Activated naive CD8-positive, alpha-beta T cell (primary cell): ENCODE data around the gene ZNF471.

ENCODE experiments used
- H3K27ac Mint-ChIP-seq: one replicate; pipeline ENCODE4 v1.8.0; 2021; ENCODE audit warnings: mixed read lengths
- H3K27me3 Mint-ChIP-seq: one replicate; pipeline ENCODE4 v1.8.0; 2021; ENCODE audit warnings: mixed read lengths
- H3K36me3 Mint-ChIP-seq: one replicate; pipeline ENCODE4 v1.8.0; 2021; ENCODE audit warnings: mixed read lengths
- H3K4me1 Mint-ChIP-seq: one replicate; pipeline ENCODE4 v1.8.0; 2021; ENCODE audit warnings: low read depth, mixed read lengths
- H3K4me3 Mint-ChIP-seq: one replicate; pipeline ENCODE4 v1.8.0; 2021; ENCODE audit warnings: mild to moderate bottlenecking, mixed read lengths
- H3K9me3 Mint-ChIP-seq: one replicate; pipeline ENCODE4 v1.8.0; 2021; ENCODE audit warnings: low read depth, mixed read lengths

ZNF471 gene

GRCh38 chr19:56507446-56508289, at the start of gene ZNF471:
Gene ZNF471, plus strand, starts transcription at chr19:56507855. Its CDS starts 3,717 bp downstream, at chr19:56511572.
- peaks cover 21% of the 10 kb centered on the region for H3K9me3 Mint-ChIP-seq

DNA sequence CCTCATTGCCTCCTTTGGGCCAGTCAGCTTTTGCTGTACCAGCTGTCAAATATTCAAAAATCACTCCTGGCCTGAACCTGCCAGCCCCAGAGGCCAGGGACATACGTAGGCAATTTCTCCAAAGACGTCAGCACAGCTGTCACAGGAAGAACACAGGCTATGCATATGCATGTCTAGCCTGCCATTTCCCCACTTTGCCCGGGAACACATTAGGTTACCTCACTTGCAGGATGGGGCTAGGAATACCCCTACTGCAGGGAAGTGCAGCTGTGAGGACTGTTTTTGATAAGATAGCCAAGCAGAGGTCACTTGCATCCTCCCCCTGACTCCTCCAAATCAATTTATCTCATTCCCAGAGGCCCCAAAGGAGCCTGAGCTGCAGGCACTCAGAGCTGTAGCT, 33.3 kb upstream of the ZNF471 start:
- H3K9me3 Mint-ChIP-seq, result peaks cover 39% of the 10 kb centered on the region
- H3K36me3 Mint-ChIP-seq, result peaks cover 47% of the 10 kb centered on the region
- H3K27ac Mint-ChIP-seq, result no peak overlapping the region
- H3K27me3 Mint-ChIP-seq, result peaks cover 7% of the 10 kb centered on the region
- H3K4me1 Mint-ChIP-seq, result peaks cover 22% of the 10 kb centered on the region
- H3K4me3 Mint-ChIP-seq, result no peak overlapping the region

More at GRCh38 chr19:56507446-56508289, at the start of gene ZNF471:
- peak within 1 kb of the TSS; percentile 25 for H3K27ac Mint-ChIP-seq
- H3K36me3 Mint-ChIP-seq, result peaks cover 15% of the 10 kb centered on the region
- H3K4me3 Mint-ChIP-seq, result no peak within 1 kb of the TSS
- no peaks in the 10 kb centered on the region for H3K27me3 Mint-ChIP-seq
- H3K4me1 Mint-ChIP-seq, result peaks cover 6% of the 10 kb centered on the region

DNA sequence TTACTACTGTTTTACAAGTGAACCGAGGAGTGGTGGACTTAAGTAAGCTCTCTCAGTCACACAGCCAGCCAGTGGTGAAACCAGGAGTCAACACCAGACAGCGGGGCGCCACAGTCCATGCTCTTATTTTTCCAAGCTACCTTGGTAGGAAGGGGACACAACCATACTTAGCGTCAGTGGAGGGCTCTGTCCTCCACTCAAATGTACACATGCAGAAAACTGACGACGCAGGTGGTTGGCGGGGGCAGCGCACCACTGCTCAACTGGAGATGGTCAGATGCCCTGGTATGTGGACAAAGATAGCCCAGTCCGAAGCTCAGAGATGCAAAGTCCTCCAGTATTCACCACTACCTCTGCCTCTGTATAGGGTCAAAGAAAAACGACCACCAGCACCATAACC, 31.6 kb upstream of the ZNF471 start:
- peaks cover 56% of the 10 kb centered on the region for H3K36me3 Mint-ChIP-seq
- peak overlapping the region; percentile 95 for H3K4me3 Mint-ChIP-seq
- peaks cover 48% of the 10 kb centered on the region for H3K9me3 Mint-ChIP-seq
- peaks cover 22% of the 10 kb centered on the region for H3K4me1 Mint-ChIP-seq
- peaks cover 9% of the 10 kb centered on the region for H3K27me3 Mint-ChIP-seq
- H3K27ac Mint-ChIP-seq, result peak overlapping the region; percentile 97

DNA sequence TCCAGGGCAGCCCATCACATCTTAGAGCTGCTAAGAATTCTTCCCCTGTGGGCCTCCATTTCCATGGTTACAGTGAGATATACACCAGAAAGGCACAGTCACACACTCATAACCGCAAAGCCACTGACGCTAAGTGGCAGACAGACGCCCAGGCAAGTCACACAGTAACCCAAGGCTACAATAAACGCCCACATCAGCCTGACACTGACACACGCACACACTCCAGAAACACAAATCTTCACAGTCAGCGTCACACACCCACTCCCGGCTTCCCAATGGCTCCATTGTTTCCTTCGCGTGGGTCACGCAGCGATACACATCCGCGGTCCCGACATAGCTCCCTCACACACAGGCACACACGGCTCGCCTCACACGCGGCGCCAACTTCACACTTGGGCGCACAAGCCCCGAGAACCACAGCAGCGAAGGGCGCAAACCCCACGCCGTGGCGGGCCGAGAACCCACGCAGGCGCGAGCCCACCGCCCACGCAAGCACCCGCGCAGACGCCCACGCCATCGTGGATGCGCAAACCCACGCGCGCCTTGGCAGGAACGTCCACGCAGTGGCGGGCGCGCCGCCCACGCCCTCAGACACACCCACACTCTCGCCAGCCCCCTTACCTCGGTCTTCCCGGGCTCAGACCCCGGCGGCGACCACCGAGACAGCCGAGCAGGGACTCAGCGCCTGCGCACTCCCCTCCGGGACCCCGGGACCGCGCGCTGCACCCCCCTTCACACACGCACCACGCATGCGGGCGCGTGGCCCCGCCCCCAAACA, 30.8 kb upstream of the ZNF471 start, which contains the start of gene ZNF667:
ZNF667 (minus strand) TSS at position 695 of the 778 bp plus-strand sequence. CDS start 14,975 bp downstream, outside the sequence.
- Mint-ChIP-seq H3K4me1 (peaks cover 22% of the 10 kb centered on the region), H3K27me3 (peaks cover 9% of the 10 kb centered on the region), H3K4me3 (peak within 1 kb of the TSS; percentile 95), H3K36me3 (peaks cover 54% of the 10 kb centered on the region), H3K27ac (peak within 1 kb of the TSS; percentile 97), H3K9me3 (peaks cover 47% of the 10 kb centered on the region)

DNA sequence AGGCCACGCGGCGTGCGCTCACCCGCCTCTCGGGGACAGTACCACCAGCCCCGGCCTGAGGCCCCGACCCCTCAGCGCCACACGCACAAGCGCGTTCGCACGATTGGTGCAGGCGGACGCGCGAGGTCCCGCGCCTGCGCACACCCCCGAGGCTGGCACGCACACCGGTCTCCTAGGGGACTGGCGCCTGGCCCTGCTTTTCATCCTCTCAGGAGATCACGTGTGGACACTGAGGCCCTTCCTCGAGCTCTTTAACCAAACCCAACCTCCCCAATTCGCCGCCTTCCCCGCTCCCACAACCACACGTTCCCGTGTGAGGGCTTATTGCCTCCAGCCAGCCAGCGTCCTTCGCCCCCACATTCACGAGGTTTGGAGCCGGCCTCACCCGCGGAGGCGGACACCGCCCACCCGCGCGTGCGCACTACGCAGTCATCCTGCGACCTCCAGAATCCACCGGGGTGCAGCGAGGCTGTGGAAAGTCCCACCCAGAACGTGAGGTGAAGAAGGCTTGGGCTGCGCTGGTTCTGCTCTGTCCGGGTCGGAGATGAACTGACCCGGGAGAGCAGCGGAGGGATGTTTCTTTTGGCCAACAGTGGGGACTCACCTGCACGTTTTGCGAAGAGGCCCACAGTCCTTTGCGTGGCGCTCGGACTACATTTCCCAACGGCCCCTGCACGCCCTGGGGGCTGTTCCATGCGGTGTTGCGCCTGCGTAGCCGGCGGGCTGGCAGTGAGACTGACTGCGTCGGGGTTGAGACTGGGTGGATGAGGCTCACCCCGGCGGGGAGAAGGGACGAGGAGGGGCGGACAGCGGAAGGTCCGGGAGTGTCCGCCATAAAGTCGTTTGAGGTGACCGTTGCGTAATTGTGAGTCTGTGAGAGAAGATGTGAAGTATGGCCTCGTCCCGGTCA, 30.0 kb upstream of the ZNF471 start:
- peaks cover 42% of the 10 kb centered on the region for H3K9me3 Mint-ChIP-seq
- peaks cover 48% of the 10 kb centered on the region for H3K36me3 Mint-ChIP-seq
- peak overlapping the region; percentile 95 for H3K4me3 Mint-ChIP-seq

DNA sequence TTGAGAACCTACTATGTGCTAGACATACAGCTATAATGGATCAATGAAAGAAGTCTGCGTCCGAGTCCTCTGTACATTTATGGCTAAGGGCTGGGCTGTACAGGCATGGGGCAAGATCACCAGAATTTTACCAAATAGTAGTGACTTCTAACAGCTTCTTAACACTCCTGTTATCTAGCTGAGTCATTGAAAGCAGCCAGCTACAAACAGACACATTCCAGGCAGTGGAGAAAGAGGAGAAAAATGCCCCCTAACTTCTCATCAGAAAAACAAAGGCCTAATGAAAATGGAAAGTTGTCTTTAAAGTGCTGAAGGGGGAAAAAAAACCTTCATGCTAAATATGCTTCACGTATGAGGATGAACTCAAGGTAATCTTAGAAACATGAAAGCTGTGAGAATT, 16.3 kb upstream of the ZNF471 start:
- peaks cover 59% of the 10 kb centered on the region for H3K36me3 Mint-ChIP-seq
- no peak overlapping the region for H3K4me3 Mint-ChIP-seq
- no peak overlapping the region for H3K27ac Mint-ChIP-seq
- no peaks in the 10 kb centered on the region for H3K4me1 Mint-ChIP-seq
- H3K27me3 Mint-ChIP-seq, result no peaks in the 10 kb centered on the region
- peaks cover 63% of the 10 kb centered on the region for H3K9me3 Mint-ChIP-seq

More for the DNA sequence above, 30.0 kb upstream of the ZNF471 start:
- Mint-ChIP-seq H3K27ac (peak overlapping the region; percentile 97), H3K4me1 (peaks cover 22% of the 10 kb centered on the region), H3K27me3 (peaks cover 9% of the 10 kb centered on the region)

DNA sequence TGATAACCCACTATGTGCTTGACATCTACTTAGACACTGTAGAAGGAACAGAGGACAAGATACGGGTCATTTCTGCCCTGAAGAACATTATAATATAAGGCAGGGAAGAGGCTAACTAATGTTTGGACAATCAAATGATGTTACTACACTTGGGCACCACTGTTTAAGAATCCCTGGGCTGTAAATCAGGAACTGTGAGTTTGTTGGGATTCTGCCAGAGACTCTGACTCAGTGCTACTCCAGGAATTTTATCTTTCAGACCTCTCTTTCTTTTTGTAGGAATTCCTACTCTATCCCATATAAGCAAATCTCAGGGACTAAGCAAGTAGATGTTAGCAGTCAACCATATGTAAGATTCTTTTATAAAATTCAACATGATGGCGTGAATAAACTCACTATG, 3.1 kb upstream of the ZNF471 start:
- Mint-ChIP-seq H3K27me3 (no peaks in the 10 kb centered on the region), H3K9me3 (peaks cover 33% of the 10 kb centered on the region), H3K4me3 (no peak overlapping the region)

DNA sequence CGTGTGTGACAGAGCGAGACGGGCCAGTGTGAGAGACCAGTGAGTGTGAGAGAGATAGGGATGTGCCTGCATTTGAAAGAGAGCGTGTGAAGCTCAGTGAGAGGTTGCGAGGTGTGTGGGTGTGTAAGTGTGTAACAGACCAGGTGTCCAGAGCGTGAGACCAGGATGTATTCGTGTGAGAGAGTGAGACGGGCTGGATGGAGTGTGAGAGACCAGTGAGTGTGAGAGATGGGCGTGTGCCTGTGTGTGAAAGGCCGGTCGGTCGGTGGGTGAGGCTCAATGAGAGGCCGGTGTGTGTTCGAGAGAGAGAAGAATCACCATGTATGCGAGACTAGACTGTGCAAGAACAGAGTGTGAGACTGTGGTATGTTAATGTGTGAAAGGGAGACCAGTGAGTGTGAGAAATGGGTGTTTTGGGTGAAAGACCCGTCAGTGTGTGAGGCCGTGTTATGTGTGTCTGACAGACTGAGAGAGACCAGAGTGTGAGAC, 679 bp downstream of the ZNF471 start:
- Mint-ChIP-seq H3K36me3 (peaks cover 18% of the 10 kb centered on the region), H3K9me3 (peaks cover 24% of the 10 kb centered on the region), H3K27ac (no peak overlapping the region), H3K4me3 (no peak overlapping the region), H3K27me3 (no peaks in the 10 kb centered on the region), H3K4me1 (peaks cover 6% of the 10 kb centered on the region)

More for the DNA sequence above, 3.1 kb upstream of the ZNF471 start:
- no peak overlapping the region for H3K27ac Mint-ChIP-seq
- H3K36me3 Mint-ChIP-seq, result peaks cover 25% of the 10 kb centered on the region
- H3K4me1 Mint-ChIP-seq, result peaks cover 6% of the 10 kb centered on the region

GRCh38 chr19:56525214-56525860, 17.7 kb downstream of the ZNF471 start:
- no peaks in the 10 kb centered on the region for H3K4me1 Mint-ChIP-seq
- no peak overlapping the region for H3K27ac Mint-ChIP-seq
- peaks cover 50% of the 10 kb centered on the region for H3K9me3 Mint-ChIP-seq
- H3K4me3 Mint-ChIP-seq, result no peak overlapping the region
- H3K36me3 Mint-ChIP-seq, result peaks cover 44% of the 10 kb centered on the region
- no peaks in the 10 kb centered on the region for H3K27me3 Mint-ChIP-seq

DNA sequence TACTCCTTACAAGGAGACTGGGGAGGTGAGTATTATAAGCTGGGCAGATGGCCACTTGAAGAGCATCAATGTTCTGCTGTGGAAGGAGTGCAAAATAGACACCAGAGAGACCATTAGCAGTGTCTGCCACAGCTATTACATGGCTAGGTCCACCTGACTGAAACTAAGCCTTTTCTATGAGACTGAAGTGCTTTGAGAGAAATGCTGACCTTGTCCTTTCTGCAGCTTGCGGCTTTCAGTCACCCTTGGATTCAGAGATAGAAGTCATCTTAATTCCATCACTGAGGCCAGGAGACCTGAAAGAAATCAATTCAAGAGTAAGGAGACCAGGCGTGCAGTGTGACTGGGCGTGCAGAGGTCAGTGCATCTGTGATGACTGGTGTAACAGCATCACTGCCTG, 29.8 kb downstream of the ZNF471 start:
- Mint-ChIP-seq H3K4me1 (peaks cover 16% of the 10 kb centered on the region), H3K27me3 (no peaks in the 10 kb centered on the region), H3K9me3 (peaks cover 21% of the 10 kb centered on the region), H3K36me3 (peaks cover 29% of the 10 kb centered on the region), H3K27ac (peak overlapping the region; percentile 88), H3K4me3 (peak overlapping the region; percentile 90)

DNA sequence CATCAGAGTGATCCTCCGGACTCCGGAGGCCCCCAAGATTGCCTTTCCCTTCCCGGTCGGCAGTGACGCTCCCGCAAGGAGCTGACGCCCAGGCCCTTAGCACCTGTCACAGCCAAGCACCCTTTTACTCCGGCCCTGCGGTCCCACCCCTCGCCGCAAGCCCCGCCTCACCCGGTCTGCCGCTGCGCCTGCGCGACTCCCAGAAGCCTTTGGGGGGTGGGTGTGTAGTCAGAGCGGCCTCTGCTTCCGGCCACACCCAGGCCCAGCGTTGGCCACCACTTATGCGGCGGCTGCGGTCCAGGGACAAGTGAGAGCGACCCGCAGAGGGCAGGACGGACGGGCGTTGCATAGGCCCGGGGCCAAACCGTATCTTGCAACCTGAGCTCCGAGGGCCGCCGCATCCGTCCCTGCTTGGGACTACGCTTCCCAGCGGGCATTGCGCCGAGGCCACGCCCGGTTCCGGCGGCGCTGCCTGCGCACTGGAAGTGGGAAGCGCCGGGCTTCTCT, 30.7 kb downstream of the ZNF471 start:
- peaks cover 16% of the 10 kb centered on the region for H3K4me1 Mint-ChIP-seq
- no peaks in the 10 kb centered on the region for H3K27me3 Mint-ChIP-seq
- peaks cover 32% of the 10 kb centered on the region for H3K36me3 Mint-ChIP-seq
- H3K4me3 Mint-ChIP-seq, result peak overlapping the region; percentile 90
- peaks cover 18% of the 10 kb centered on the region for H3K9me3 Mint-ChIP-seq
- H3K27ac Mint-ChIP-seq, result peak overlapping the region; percentile 88

DNA sequence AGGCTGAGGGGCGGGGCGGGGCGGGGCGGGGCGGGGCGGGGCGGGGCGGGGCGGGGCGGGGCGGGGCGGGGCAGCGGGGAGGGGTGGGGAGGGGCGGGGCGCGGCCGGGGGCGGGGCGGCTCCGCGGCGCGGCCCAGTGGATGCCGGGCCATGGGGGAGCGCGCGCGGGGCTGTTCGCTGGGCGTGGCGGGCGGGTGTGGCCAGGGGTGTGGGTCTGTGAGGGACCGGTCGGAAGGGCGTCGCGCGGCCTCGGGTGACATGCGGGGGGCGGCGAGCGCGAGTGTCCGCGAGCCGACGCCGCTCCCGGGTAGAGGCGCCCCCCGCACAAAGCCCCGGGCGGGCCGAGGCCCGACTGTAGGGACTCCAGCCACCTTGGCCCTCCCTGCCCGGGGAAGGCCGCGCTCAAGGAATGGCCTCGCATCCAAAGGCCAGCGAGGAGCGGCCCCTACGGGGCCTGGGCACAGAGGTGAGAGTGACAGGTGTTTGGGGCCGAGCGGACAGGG, 31.2 kb downstream of the ZNF471 start, which contains the start of gene ZFP28:
ZFP28 (plus strand) TSS at position 188 of the 503 bp plus-strand sequence; CDS start at position 259, 71 bp downstream.
- Mint-ChIP-seq H3K4me1 (peaks cover 16% of the 10 kb centered on the region), H3K27ac (peak within 1 kb of the TSS; percentile 88), H3K9me3 (peaks cover 18% of the 10 kb centered on the region), H3K36me3 (peaks cover 37% of the 10 kb centered on the region), H3K27me3 (no peaks in the 10 kb centered on the region), H3K4me3 (peak within 1 kb of the TSS; percentile 90)

DNA sequence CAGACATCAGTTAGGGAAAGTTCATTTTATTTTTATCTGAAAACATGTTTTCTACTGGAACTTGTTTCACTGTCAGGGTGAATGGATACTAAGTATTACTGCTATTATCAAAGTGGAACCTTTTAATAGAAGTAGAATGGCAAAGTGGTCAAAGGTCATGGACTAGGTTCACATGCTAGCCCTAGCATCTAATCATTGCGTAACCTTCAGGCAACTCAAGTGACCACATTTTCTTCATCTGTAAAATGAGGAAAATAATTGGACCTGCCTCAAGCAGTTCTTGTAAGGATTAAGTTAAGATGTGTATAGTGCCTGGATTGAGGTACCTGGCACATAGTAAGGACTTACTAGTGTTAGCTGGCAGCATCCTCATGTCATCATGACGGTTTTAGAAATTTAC, 36.1 kb downstream of the ZNF471 start:
- peaks cover 30% of the 10 kb centered on the region for H3K9me3 Mint-ChIP-seq
- H3K36me3 Mint-ChIP-seq, result peaks cover 61% of the 10 kb centered on the region

More for the DNA sequence above, 36.1 kb downstream of the ZNF471 start:
- Mint-ChIP-seq H3K4me1 (peaks cover 8% of the 10 kb centered on the region), H3K27me3 (no peaks in the 10 kb centered on the region), H3K27ac (no peak overlapping the region), H3K4me3 (no peak overlapping the region)
